RWPE2 (cell line): Measurements from ENCODE around the gene IFNG-AS1.

ENCODE experiments used
- ATAC-seq: fragments of 200-7000 bp; cut with Tn5 transposase; 3 replicates; pipeline ENCODE4 v1.9.1; 2021; ENCODE audit warnings: low read depth
- DNase-seq: peaks from one replicate; pipeline ENCODE4 v3.0.0-alpha.2; 2020; ENCODE audit warnings: low spot score
- H3K27ac ChIP-seq: fragments of 450-650 bp; 2 replicates; pipeline ENCODE4 v1.5.1; 2017; ENCODE audit warnings: mild to moderate bottlenecking; ENCODE audit not compliant: poor library complexity, severe bottlenecking
- H3K27me3 ChIP-seq: fragments of 250-450 bp; sonication (Bioruptor Pico); 2 replicates; pipeline ENCODE4 v1.5.1; 2021; ENCODE audit warnings: mild to moderate bottlenecking, moderate library complexity; ENCODE audit not compliant: insufficient read depth, poor library complexity, severe bottlenecking
- H3K36me3 ChIP-seq: fragments of 250-450 bp; sonication (Bioruptor Pico); 2 replicates; pipeline ENCODE4 v1.5.1; 2020; ENCODE audit warnings: low read depth, mild to moderate bottlenecking, moderate library complexity
- H3K4me1 ChIP-seq: fragments of 250-450 bp; sonication (Bioruptor Pico); 2 replicates; pipeline ENCODE4 v1.5.1; 2021; ENCODE audit warnings: mild to moderate bottlenecking, moderate library complexity; ENCODE audit not compliant: insufficient read depth, poor library complexity, severe bottlenecking
- H3K4me3 ChIP-seq: fragments of 250-450 bp; sonication (Bioruptor Pico); 2 replicates; pipeline ENCODE4 v1.5.1; 2021; ENCODE audit warnings: mild to moderate bottlenecking, moderate library complexity; ENCODE audit not compliant: severe bottlenecking
- H3K9me3 ChIP-seq: fragments of 250-450 bp; sonication (Bioruptor Pico); 2 replicates; pipeline ENCODE4 v1.5.1; 2021; ENCODE audit warnings: mild to moderate bottlenecking, moderate library complexity; ENCODE audit not compliant: severe bottlenecking
- TF ChIP-seq, protein P1 (sequence below): fragments of 450-650 bp; IDR thresholded peaks from one replicate; pipeline ENCODE4 v1.5.1; 2017; ENCODE audit warnings: mild to moderate bottlenecking, moderate library complexity; ENCODE audit not compliant: poor library complexity, severe bottlenecking

The IFNG-AS1 gene

DNA sequence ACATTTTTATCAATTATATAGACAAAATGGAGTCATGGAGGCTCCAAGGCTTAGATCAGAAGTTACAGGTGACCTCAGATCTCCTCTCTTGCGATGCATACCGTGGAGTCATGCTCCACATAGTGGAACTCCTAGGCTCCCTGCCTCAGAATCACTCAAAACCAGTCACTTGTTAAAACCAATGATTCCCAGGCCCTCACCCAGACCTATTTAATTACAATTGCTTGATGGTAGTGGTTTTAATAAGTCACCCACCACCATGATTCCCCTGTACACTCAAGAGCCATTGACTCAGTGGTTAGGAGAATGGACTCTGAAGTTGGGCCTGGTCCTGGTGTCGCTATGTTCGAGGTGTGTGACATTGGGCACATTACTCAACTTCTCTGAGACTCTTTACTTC lies 26.9 kb downstream of the IFNG-AS1 start:
- no peak for DNase-seq
- H3K4me3 ChIP-seq, result no peak overlapping the region
- no peaks in the 10 kb centered on the region for H3K9me3 ChIP-seq
- no peak overlapping the region for H3K27ac ChIP-seq
- TF ChIP-seq, protein P1, sequence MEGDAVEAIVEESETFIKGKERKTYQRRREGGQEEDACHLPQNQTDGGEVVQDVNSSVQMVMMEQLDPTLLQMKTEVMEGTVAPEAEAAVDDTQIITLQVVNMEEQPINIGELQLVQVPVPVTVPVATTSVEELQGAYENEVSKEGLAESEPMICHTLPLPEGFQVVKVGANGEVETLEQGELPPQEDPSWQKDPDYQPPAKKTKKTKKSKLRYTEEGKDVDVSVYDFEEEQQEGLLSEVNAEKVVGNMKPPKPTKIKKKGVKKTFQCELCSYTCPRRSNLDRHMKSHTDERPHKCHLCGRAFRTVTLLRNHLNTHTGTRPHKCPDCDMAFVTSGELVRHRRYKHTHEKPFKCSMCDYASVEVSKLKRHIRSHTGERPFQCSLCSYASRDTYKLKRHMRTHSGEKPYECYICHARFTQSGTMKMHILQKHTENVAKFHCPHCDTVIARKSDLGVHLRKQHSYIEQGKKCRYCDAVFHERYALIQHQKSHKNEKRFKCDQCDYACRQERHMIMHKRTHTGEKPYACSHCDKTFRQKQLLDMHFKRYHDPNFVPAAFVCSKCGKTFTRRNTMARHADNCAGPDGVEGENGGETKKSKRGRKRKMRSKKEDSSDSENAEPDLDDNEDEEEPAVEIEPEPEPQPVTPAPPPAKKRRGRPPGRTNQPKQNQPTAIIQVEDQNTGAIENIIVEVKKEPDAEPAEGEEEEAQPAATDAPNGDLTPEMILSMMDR, result no peak
- H3K36me3 ChIP-seq, result no peaks in the 10 kb centered on the region
- no peaks in the 10 kb centered on the region for H3K27me3 ChIP-seq
- ATAC-seq, result no peak
- H3K4me1 ChIP-seq, result no peaks in the 10 kb centered on the region

DNA sequence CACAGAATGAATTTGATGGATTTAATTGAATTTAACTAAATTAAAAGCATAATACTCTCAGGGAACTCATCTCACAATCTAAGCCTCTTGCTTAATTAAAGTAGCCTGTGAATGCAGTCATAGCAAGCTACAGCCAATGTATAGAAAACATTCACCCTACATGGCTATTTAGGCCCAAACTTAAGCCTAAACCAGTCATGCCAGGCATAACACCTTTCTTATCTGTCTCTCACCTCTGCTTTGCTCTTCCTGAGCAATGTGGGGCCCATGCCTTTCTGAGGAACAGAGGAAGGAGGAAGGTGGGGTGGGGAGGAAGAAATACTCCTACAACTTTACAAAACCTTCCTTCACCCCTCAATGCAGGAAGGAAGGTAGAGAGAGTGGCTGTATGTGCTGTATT lies 29.1 kb downstream of the IFNG-AS1 start:
- no peaks in the 10 kb centered on the region for H3K9me3 ChIP-seq
- no peaks in the 10 kb centered on the region for H3K4me1 ChIP-seq
- TF ChIP-seq, protein P1, result no peak
- H3K27me3 ChIP-seq, result no peaks in the 10 kb centered on the region
- no peak overlapping the region for H3K4me3 ChIP-seq
- no peaks in the 10 kb centered on the region for H3K36me3 ChIP-seq
- ATAC-seq (no peak), DNase-seq (no peak)
- H3K27ac ChIP-seq, result no peak overlapping the region

DNA sequence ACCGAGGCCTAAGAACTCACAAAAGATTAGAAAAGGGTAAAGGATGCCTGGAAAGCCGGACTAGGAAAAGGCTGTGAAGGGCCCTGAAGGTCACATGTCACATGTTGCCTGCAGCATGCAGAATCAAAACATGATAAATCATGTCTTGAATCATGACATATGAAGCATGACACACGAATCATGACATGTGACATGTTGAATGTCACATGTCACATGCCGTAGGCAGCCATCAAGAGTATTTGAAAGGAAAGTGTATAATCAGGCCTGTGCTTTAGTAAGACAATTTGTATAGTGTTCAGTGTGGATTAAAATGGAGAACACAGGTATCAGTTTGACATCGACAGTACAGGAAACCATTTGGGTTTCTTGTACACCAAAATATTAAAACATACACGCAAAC lies 30.8 kb downstream of the IFNG-AS1 start:
- H3K27me3 ChIP-seq, result no peaks in the 10 kb centered on the region
- H3K36me3 ChIP-seq, result no peaks in the 10 kb centered on the region
- H3K27ac ChIP-seq, result no peak overlapping the region
- TF ChIP-seq, protein P1, result no peak
- DNase-seq (no peak), ATAC-seq (no peak)
- H3K9me3 ChIP-seq, result no peaks in the 10 kb centered on the region
- H3K4me1 ChIP-seq, result no peaks in the 10 kb centered on the region
- H3K4me3 ChIP-seq, result no peak overlapping the region

DNA sequence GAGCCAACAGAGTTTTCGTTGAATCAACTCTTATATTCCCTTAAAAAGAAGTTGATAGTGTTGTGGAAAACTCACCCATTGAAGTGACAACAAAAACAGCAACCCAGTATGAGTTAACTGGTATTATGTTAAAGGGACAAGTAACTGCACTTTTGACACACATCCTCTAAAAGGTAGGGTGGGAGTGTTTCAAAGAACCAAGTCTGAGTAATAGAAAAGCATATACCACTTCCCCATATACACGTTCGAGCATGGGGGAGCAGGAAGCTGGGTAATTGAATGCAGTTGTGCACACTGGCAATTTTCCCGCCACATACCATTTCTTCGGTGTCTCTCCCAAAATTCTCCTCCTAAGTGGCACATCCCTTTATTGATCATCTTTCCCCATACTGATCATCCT lies 31.5 kb downstream of the IFNG-AS1 start:
- DNase-seq (no peak), ATAC-seq (no peak)
- Histone ChIP-seq H3K36me3 (no peaks in the 10 kb centered on the region), H3K27me3 (no peaks in the 10 kb centered on the region), H3K4me3 (no peak overlapping the region), H3K9me3 (no peaks in the 10 kb centered on the region), H3K4me1 (no peaks in the 10 kb centered on the region), H3K27ac (no peak overlapping the region)
- TF ChIP-seq, protein P1, result no peak

DNA sequence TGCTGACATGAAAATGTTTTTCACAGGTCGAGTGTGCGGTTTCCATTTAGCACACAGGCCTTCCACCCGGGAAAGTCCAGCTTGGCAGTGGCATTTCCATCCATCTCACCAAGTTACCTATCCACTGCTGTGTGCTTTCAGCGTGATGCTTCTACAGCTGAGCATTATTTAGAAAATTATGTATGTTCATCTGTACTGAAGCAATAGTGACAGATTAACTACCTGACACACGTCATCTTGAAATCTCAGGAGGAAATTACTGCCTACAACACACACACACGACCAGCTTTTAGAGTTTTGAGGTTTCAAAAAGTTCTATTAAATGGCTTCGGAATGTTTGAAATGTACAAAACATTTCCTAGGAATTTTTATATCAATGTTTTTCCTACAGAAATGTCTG lies 39.4 kb downstream of the IFNG-AS1 start:
- no peak overlapping the region for H3K4me3 ChIP-seq
- H3K27ac ChIP-seq, result no peak overlapping the region
- H3K36me3 ChIP-seq, result no peaks in the 10 kb centered on the region
- TF ChIP-seq, protein P1, result no peak
- DNase-seq (no peak), ATAC-seq (no peak)
- H3K4me1 ChIP-seq, result no peaks in the 10 kb centered on the region
- no peaks in the 10 kb centered on the region for H3K27me3 ChIP-seq
- H3K9me3 ChIP-seq, result no peaks in the 10 kb centered on the region
